HEK293T (cell line): ENCODE data around the gene KRTAP2-4.
"Not testable (repeated sequence)": the region's sequence is repeated elsewhere in the genome, so short reads cannot be mapped to it uniquely, and the experiment has no call there.

Experiments
- ARNT ChIP-seq: fragments of 450-650 bp; IDR thresholded peaks from 2 replicates; pipeline ENCODE4 v1.6.1; 2017; ENCODE audit warnings: mild to moderate bottlenecking
- BHLHE40 ChIP-seq: fragments of 450-650 bp; IDR thresholded peaks from 2 replicates; pipeline ENCODE4 v1.6.1; 2016; ENCODE audit warnings: mild to moderate bottlenecking, moderate library complexity, borderline replicate concordance
- FOXA1 ChIP-seq: fragments of 450-650 bp; IDR thresholded peaks from 2 replicates; pipeline ENCODE4 v1.6.1; 2016; ENCODE audit warnings: mild to moderate bottlenecking
- FOXK2 ChIP-seq: fragments of 450-650 bp; IDR thresholded peaks from 2 replicates; pipeline ENCODE4 v1.6.1; 2016; ENCODE audit warnings: mild to moderate bottlenecking
- FOXM1 ChIP-seq: fragments of 450-650 bp; IDR thresholded peaks from 2 replicates; pipeline ENCODE4 v1.6.1; 2017; ENCODE audit warnings: mild to moderate bottlenecking, borderline replicate concordance
- NFRKB ChIP-seq: fragments of 450-650 bp; IDR thresholded peaks from 2 replicates; pipeline ENCODE4 v1.6.1; 2016; ENCODE audit warnings: mild to moderate bottlenecking, moderate library complexity
- SP1 ChIP-seq: fragments of 450-650 bp; IDR thresholded peaks from 2 replicates; pipeline ENCODE4 v1.6.1; 2017
- SUZ12 ChIP-seq: fragments of 450-650 bp; IDR thresholded peaks from 2 replicates; pipeline ENCODE4 v1.6.1; 2016; ENCODE audit warnings: mild to moderate bottlenecking

DNA sequence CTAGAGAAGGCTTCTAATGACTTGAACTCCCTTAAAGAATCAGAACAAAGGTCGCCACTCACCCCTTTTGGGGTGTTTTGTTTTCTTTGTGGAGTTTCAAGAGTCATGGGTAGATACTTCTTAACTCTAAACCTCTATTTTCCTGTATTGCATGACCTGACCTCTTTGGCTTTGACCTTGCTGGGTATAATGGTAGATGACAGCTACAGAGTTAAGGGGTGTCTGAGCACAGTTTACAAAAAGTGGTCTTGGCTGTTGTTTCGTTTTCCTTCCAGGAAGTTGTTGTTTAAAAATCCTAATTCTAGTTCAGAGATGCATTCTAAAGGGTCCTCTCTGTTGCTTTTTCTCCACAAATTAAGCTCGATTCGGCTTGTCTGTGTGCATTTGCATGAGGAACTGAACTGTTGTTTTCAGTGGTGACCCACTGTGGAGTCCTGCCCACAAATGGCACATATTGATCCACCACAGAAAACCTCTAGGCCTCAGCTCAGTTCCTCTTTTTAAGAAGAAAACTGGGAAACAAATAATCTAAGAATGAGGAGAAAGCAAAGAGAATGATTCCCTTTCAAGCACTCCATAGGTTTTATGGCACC lies 23.2 kb upstream of the KRTAP2-4 start:
- not testable (repeated sequence) for TF ChIP-seq FOXA1, SP1, BHLHE40, ARNT, FOXK2, FOXM1, NFRKB, SUZ12
